GM23338 (cell line): ENCODE data around the gene VPS39. TPM values are rescaled to one million over a fixed set of nuclear protein-coding genes. Genes with fewer than 3 reads are reported as not detected.

ENCODE experiments used
- ATAC-seq: fragments of 200-7000 bp; cut with Tn5 transposase; 3 replicates; pipeline ENCODE4 v1.9.1; 2020
- DNase-seq: peaks from one replicate; pipeline ENCODE4 v3.0.0-alpha.2; 2015; ENCODE audit warnings: low spot score
- H2AFZ ChIP-seq: fragments of 200-600 bp; sonication (generic); 2 replicates; pipeline ENCODE4 v1.8.0; 2016; ENCODE audit warnings: antibody characterized with exemption, mild to moderate bottlenecking, moderate library complexity
- H3F3A ChIP-seq: fragments of 200-600 bp; sonication (generic); replicated peaks from 2 replicates; pipeline ENCODE4 v1.8.0; 2017; ENCODE audit warnings: antibody characterized with exemption, mixed run types, low read depth
- H3K27ac ChIP-seq: fragments of 200-600 bp; sonication (generic); 2 replicates; pipeline ENCODE4 v1.6.1; 2016; ENCODE audit warnings: low read depth
- H3K27me3 ChIP-seq: fragments of 200-600 bp; sonication (generic); 2 replicates; pipeline ENCODE4 v1.8.0; 2016; ENCODE audit warnings: mild to moderate bottlenecking, mixed run types, moderate library complexity; ENCODE audit not compliant: insufficient read depth
- H3K36me3 ChIP-seq: fragments of 200-600 bp; sonication (generic); 2 replicates; pipeline ENCODE4 v1.8.0; 2016; ENCODE audit warnings: mild to moderate bottlenecking; ENCODE audit not compliant: insufficient read depth
- H3K4me1 ChIP-seq: fragments of 200-600 bp; sonication (generic); 2 replicates; pipeline ENCODE4 v1.8.0; 2016; ENCODE audit warnings: mild to moderate bottlenecking, moderate library complexity; ENCODE audit not compliant: insufficient read depth
- H3K4me2 ChIP-seq: fragments of 200-600 bp; sonication (generic); 2 replicates; pipeline ENCODE4 v1.7.1; 2017; ENCODE audit warnings: mixed run types
- H3K4me3 ChIP-seq: fragments of 200-600 bp; sonication (generic); 2 replicates; pipeline ENCODE4 v1.6.1; 2016; ENCODE audit warnings: mixed run types
- H3K79me2 ChIP-seq: fragments of 200-600 bp; sonication (generic); replicated peaks from 2 replicates; pipeline ENCODE4 v1.8.0; 2017; ENCODE audit warnings: mild to moderate bottlenecking; ENCODE audit not compliant: insufficient read depth
- H3K9me2 ChIP-seq: fragments of 200-600 bp; sonication (generic); 2 replicates; pipeline ENCODE4 v1.8.0; 2017; ENCODE audit not compliant: insufficient read depth
- H4K20me1 ChIP-seq: fragments of 200-600 bp; sonication (generic); replicated peaks from 2 replicates; pipeline ENCODE4 v1.8.0; 2017; ENCODE audit warnings: mild to moderate bottlenecking; ENCODE audit not compliant: insufficient read depth
- H3K27ac Mint-ChIP-seq: 2 replicates; pipeline ENCODE4 v1.8.0; 2020; ENCODE audit warnings: inconsistent platforms, mild to moderate bottlenecking, moderate library complexity, mixed read lengths
- H3K27me3 Mint-ChIP-seq: 3 replicates; pipeline ENCODE4 v1.8.0; 2022; ENCODE audit warnings: low read depth, mild to moderate bottlenecking, moderate library complexity, mixed read lengths, inconsistent platforms; ENCODE audit not compliant: insufficient read depth, poor library complexity
- H3K36me3 Mint-ChIP-seq: 3 replicates; pipeline ENCODE4 v1.8.0; 2021; ENCODE audit warnings: low read depth, mild to moderate bottlenecking, inconsistent platforms, moderate library complexity, mixed read lengths
- H3K4me1 Mint-ChIP-seq: 3 replicates; pipeline ENCODE4 v1.8.0; 2020; ENCODE audit warnings: mild to moderate bottlenecking, inconsistent platforms, mixed read lengths
- H3K4me3 Mint-ChIP-seq: 3 replicates; pipeline ENCODE4 v1.8.0; 2021; ENCODE audit warnings: moderate library complexity, mild to moderate bottlenecking, inconsistent platforms, mixed read lengths
- H3K9me3 Mint-ChIP-seq: 3 replicates; pipeline ENCODE4 v1.8.0; 2020; ENCODE audit warnings: moderate library complexity, mild to moderate bottlenecking, inconsistent platforms, mixed read lengths
- CREB1 ChIP-seq: fragments of 250-450 bp; sonication (Bioruptor Pico); IDR thresholded peaks from 2 replicates; pipeline ENCODE4 v1.5.0; 2020; ENCODE audit warnings: low read depth, mild to moderate bottlenecking, moderate library complexity
- ETS1 ChIP-seq: IDR thresholded peaks from 2 replicates; pipeline ENCODE4 v1.6.1; 2016; ENCODE audit warnings: antibody characterized with exemption
- EZH2 ChIP-seq: fragments of 200-600 bp; sonication (generic); IDR thresholded peaks from one replicate; pipeline ENCODE4 v1.8.0; 2017; ENCODE audit warnings: antibody characterized with exemption, mild to moderate bottlenecking, low read depth; ENCODE audit not compliant: unreplicated experiment
- EZH2phosphoT487 ChIP-seq: fragments of 200-600 bp; sonication (generic); IDR thresholded peaks from one replicate; pipeline ENCODE4 v1.8.1; 2018; ENCODE audit warnings: antibody characterized with exemption; ENCODE audit not compliant: unreplicated experiment
- JUNB ChIP-seq: IDR thresholded peaks from one replicate; pipeline ENCODE4 v1.6.1; 2016; ENCODE audit warnings: antibody characterized with exemption; ENCODE audit not compliant: unreplicated experiment
- NANOG ChIP-seq: IDR thresholded peaks from 2 replicates; pipeline ENCODE4 v1.6.1; 2016; ENCODE audit warnings: antibody characterized with exemption, borderline replicate concordance
- POLR2AphosphoS5 ChIP-seq: IDR thresholded peaks from 2 replicates; pipeline ENCODE4 v1.6.1; 2016; ENCODE audit warnings: antibody characterized with exemption, low read depth
- REST ChIP-seq: IDR thresholded peaks from one replicate; pipeline ENCODE4 v1.6.1; 2018; ENCODE audit warnings: antibody characterized with exemption; ENCODE audit not compliant: unreplicated experiment
- STAT1 ChIP-seq: IDR thresholded peaks from one replicate; pipeline ENCODE4 v1.6.1; 2016; ENCODE audit warnings: antibody characterized with exemption; ENCODE audit not compliant: unreplicated experiment
- ZNF114 ChIP-seq: fragments of 250-450 bp; sonication (Bioruptor Pico); IDR thresholded peaks from 2 replicates; pipeline ENCODE4 v1.5.0; 2020; ENCODE audit warnings: mild to moderate bottlenecking, moderate library complexity
- ZNF331 ChIP-seq: fragments of 250-450 bp; sonication (Bioruptor Pico); IDR thresholded peaks from 2 replicates; pipeline ENCODE4 v1.5.0; 2020; ENCODE audit warnings: low read depth, mild to moderate bottlenecking, moderate library complexity
- ZNF462 ChIP-seq: fragments of 250-450 bp; sonication (Bioruptor Pico); IDR thresholded peaks from 2 replicates; pipeline ENCODE4 v1.5.0; 2020; ENCODE audit warnings: mild to moderate bottlenecking, moderate library complexity
- polyA plus RNA-seq: library from polyadenylated mRNA; unstranded; fragments of >200 nt; fragmentation: Nextera tagmentation; extraction: Ambion mirVana; gene quantifications from 2 replicates; pipeline ENCODE4 v1.2.1, GENCODE V29; 2016
- total RNA-seq: library from RNA; depleted of rRNA; stranded (reverse); fragments of >200 nt; shearing (Covaris generic); gene quantifications from 2 replicates; pipeline ENCODE4 v1.2.3, GENCODE V29; 2014
- TF ChIP-seq, protein P1 (sequence below), 2 experiments: fragments of 200-600 bp in 1 of 2; sonication (generic) in 1 of 2; conservative IDR thresholded peaks; 2 replicates each; pipeline versions ENCODE4 v1.5.1 to v1.6.1; 2016 to 2017; ENCODE audit warnings: antibody characterized with exemption in 2 of 2, low read depth in 2 of 2, mild to moderate bottlenecking in 2 of 2, moderate library complexity in 1 of 2

The VPS39 gene
- total and polyA plus RNA-seq, 2 experiments from 2014 or later = 14.9 to 45.1 TPM

DNA sequence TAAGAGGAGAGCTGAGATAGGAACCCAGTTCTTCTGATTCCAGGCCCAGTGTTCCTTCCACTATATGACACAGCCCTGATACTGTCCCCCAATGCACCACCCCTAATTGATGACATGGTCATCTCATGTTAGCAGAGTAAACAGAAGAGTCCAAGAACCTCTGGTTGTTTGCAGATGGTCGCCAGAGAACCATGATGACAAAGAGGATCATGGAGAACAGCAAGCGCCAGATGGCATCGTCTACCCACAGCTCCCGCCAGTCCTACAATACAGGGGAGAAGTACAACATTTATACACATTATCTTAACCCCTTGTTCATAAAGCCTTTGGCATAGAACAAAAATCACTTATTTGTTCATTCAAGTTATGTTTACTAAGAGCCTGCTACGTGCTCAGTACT is 18.5 kb upstream of the VPS39 start:
- no peaks in the 10 kb centered on the region for H3K9me3 Mint-ChIP-seq
- H3K27ac Mint-ChIP-seq = no peak overlapping the region
- no peak for ATAC-seq
- H3K4me1 Mint-ChIP-seq = no peaks in the 10 kb centered on the region
- Histone ChIP-seq H2AFZ (no peak overlapping the region), H3K27me3 (no peaks in the 10 kb centered on the region), H3K9me2 (no peaks in the 10 kb centered on the region), H3K36me3 (peaks cover 16% of the 10 kb centered on the region), H4K20me1 (no peaks in the 10 kb centered on the region), H3K27ac (no peak overlapping the region), H3K79me2 (no peaks in the 10 kb centered on the region), H3K4me2 (no peak overlapping the region), H3K4me3 (no peak overlapping the region), H3K4me1 (no peaks in the 10 kb centered on the region), H3F3A (no peaks in the 10 kb centered on the region)
- no peaks in the 10 kb centered on the region for H3K27me3 Mint-ChIP-seq
- TF ChIP-seq STAT1 (no peak), EZH2 (no peak), REST (no peak), POLR2AphosphoS5 (no peak), EZH2phosphoT487 (no peak), JUNB (no peak), CREB1 (CRISPR knock-in tag) (no peak), ZNF331 (no peak), ZNF462 (CRISPR knock-in tag) (no peak), NANOG (no peak), ETS1 (no peak), ZNF114 (no peak)
- TF ChIP-seq, protein P1, sequence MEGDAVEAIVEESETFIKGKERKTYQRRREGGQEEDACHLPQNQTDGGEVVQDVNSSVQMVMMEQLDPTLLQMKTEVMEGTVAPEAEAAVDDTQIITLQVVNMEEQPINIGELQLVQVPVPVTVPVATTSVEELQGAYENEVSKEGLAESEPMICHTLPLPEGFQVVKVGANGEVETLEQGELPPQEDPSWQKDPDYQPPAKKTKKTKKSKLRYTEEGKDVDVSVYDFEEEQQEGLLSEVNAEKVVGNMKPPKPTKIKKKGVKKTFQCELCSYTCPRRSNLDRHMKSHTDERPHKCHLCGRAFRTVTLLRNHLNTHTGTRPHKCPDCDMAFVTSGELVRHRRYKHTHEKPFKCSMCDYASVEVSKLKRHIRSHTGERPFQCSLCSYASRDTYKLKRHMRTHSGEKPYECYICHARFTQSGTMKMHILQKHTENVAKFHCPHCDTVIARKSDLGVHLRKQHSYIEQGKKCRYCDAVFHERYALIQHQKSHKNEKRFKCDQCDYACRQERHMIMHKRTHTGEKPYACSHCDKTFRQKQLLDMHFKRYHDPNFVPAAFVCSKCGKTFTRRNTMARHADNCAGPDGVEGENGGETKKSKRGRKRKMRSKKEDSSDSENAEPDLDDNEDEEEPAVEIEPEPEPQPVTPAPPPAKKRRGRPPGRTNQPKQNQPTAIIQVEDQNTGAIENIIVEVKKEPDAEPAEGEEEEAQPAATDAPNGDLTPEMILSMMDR (conservative IDR thresholded peaks at IDR 0.05; ENCODE audit: low read depth in 2 of 2) = no peak
- peaks cover 40% of the 10 kb centered on the region for H3K36me3 Mint-ChIP-seq
- DNase-seq = no peak
- H3K4me3 Mint-ChIP-seq = no peak overlapping the region
